Neural progenitor cell (in vitro differentiated cells): ENCODE results near the gene AIF1.

Experiments used
- EZH2 ChIP-seq: fragments of 200-600 bp; sonication (generic); IDR thresholded peaks from 2 replicates; pipeline ENCODE4 v1.6.1; 2017; ENCODE audit warnings: antibody characterized with exemption, mild to moderate bottlenecking, moderate library complexity
- EZH2phosphoT487 ChIP-seq: fragments of 200-600 bp; sonication (generic); IDR thresholded peaks from 2 replicates; pipeline ENCODE4 v1.6.1; 2017; ENCODE audit warnings: antibody characterized with exemption
- TF ChIP-seq, protein P1 (sequence below): fragments of 200-600 bp; sonication (generic); IDR thresholded peaks from 2 replicates; pipeline ENCODE4 v1.5.1; 2017; ENCODE audit warnings: antibody characterized with exemption, mild to moderate bottlenecking

DNA sequence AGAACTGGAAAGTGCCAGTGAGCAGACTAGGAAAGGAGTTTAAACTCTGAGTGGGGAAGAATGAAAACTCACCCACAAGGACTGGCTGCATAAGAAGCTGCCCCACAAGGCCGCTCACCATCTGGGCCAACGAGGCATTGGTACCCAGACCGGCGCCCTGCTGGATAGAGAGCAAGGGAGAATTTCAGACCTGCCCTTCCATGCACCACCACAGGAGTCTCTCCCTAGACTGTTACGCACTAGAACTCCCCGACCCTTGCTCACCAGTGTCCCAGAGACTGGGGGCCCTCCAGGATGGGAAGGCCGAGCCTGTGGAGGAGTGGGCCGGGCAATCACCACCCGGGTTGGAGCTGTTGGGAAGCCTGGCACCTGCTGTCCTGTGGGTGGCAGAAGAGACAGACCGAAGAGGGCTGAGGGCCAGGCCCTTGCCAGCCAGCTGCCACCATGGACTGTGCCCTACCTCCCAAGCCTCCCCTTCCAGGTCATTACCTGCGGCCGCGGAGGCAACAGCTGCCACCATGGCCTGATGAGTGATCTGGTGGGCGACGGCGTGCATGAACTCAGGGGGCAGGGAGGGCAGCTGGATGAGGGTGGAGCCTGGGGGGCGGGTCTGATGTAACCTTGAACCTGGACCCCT is 28.9 kb downstream of the AIF1 start:
- TF ChIP-seq EZH2phosphoT487 (no peak), EZH2 (no peak)
- TF ChIP-seq, protein P1, sequence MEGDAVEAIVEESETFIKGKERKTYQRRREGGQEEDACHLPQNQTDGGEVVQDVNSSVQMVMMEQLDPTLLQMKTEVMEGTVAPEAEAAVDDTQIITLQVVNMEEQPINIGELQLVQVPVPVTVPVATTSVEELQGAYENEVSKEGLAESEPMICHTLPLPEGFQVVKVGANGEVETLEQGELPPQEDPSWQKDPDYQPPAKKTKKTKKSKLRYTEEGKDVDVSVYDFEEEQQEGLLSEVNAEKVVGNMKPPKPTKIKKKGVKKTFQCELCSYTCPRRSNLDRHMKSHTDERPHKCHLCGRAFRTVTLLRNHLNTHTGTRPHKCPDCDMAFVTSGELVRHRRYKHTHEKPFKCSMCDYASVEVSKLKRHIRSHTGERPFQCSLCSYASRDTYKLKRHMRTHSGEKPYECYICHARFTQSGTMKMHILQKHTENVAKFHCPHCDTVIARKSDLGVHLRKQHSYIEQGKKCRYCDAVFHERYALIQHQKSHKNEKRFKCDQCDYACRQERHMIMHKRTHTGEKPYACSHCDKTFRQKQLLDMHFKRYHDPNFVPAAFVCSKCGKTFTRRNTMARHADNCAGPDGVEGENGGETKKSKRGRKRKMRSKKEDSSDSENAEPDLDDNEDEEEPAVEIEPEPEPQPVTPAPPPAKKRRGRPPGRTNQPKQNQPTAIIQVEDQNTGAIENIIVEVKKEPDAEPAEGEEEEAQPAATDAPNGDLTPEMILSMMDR = no peak
